Eye (tissue), 1 donor: ENCODE results near the gene MYO1G.
"Not testable (repeated sequence)": the region's sequence is repeated elsewhere in the genome, so short reads cannot be mapped to it uniquely, and the experiment has no call there.

Experiments
- DNase-seq: peaks from one replicate; pipeline ENCODE4 v3.0.0-alpha.2; 2015

MYO1G gene

DNA sequence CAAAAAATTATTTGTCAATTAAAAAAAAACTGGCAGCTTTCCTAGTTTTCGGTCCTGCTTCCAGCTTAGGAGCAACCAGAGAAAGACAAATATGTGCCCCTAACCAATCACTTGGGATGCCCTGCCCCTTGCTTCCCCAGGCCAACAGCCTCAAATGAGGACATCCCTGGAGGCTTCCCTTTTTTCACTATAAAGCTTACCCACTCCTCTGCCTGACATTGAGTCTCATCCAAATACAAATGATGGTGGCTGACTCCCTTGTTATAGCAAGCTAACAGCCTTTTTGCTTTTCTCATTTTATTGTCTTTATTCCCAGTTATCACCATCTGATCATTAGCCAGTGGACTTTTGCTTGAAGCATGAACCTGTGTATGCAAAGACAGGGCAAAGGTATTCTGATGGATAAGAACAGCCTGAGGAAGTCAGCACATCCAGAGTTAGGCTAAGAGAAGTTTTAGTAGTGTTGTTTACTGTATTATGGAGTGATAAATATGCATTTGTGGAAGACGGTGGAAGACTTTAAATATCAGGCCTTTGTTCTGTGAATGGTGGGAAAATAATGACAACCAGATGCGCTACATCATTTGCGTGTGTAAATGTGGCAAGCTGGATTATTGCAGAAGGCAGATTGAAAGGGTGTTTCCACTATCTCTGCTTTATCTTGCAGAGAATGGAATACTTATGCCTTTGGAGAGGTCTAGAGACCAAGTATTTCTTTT lies 19.5 kb upstream of the MYO1G start:
- DNase-seq, result no peak

DNA sequence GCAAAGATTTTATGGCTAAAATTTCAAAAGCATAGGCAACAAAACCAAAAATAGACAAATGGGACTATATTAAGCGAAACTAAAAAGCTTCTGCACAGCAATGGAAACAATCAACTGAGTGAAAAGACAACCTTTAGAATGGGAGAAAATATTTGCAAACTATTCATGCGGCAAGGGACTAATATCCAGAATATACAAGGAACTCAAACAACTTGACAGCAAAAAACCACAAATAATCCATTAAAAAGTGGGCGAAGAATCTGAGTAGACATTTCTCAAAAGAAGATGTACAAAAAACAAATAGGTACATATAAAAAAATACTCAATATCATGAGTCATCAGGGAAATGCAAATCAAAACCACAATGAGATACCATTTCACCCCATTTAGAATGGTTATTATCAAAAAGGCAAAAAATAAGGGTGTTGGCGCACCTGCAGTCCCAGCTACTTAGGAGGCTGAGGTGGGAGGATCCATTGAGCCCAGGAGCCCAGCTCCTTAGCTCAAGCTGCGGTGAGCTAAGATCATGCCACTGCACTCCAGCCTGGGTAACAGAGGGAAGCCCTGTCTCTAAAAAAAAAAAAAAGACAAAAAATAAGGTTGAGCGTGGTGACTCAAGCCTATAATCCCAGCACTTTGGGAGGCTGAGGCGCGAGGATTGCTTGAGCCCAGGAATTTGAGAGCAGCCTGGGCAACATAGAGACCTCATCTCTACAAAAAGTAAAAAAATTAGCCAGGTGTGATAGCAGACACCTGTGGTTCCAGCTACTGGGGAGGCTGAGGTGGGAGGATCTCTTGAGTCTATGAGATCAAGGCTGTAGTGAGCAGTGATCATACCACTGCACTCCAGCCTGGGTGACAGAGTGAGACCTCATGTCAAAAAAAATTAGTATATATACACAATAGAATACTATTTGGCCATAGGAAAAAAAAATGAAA lies 17.0 kb upstream of the MYO1G start:
- no peak for DNase-seq

DNA sequence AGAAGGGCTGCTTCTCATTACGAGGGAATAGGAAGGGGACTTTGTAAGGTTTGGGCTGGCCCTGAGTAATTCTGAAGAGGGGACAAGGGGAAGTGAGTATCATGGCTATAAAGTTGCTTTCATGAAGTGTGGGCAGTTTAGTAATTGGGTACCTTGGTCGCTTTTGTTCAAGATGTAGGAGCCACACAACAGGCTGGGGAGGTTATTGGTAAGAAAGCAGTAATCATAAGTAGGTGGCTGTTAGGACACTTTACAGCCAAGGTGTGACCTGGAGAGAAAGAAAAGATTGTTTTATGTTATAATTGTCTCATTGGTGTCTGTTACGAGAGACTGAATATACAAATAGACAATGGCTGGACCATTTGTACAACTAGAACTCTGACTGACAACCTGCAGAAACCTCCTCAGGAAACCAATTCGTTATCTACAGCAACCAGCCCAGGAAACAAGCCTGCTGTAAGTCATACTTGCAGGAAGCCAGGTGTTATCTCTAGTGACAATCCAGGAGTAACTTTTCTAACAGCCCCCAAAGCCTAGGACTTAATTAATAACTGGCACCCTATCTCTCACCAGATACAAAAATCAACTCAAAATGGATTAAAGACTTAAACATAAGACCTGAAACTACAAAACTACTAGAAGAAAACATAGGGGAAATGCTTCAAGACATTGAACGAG lies 16.2 kb upstream of the MYO1G start:
- no peak for DNase-seq

DNA sequence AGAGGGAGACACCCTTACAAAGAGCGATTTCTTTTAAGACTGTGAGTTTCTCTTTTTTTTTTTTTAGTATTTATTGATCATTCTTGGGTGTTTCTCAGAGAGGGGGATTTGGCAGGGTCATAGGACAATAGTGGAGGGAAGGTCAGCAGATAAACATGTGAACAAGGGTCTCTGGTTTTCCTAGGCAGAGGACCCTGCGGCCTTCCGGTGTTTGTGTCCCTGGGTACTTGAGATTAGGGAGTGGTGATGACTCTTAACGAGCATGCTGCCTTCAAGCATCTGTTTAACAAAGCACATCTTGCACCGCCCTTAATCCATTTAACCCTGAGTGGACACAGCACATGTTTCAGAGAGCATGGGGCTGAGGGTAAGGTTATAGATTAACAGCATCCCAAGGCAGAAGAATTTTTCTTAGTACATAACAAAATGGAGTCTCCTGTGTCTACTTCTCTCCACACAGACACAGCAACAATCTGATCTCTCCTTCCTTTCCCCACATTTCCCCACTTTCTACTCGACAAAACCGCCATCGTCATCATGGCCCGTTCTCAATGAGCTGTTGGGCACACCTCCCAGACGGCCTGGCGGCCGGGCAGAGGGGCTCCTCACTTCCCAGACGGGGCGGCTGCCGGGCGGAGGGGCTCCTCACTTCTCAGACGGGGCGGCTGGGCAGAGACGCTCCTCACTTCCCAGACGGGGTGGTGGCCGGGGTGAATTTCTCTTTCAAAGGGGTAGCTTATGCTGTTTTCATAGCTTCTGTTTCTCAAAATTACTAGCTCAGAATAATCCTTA lies 13.4 kb upstream of the MYO1G start:
- not testable (repeated sequence) for DNase-seq

DNA sequence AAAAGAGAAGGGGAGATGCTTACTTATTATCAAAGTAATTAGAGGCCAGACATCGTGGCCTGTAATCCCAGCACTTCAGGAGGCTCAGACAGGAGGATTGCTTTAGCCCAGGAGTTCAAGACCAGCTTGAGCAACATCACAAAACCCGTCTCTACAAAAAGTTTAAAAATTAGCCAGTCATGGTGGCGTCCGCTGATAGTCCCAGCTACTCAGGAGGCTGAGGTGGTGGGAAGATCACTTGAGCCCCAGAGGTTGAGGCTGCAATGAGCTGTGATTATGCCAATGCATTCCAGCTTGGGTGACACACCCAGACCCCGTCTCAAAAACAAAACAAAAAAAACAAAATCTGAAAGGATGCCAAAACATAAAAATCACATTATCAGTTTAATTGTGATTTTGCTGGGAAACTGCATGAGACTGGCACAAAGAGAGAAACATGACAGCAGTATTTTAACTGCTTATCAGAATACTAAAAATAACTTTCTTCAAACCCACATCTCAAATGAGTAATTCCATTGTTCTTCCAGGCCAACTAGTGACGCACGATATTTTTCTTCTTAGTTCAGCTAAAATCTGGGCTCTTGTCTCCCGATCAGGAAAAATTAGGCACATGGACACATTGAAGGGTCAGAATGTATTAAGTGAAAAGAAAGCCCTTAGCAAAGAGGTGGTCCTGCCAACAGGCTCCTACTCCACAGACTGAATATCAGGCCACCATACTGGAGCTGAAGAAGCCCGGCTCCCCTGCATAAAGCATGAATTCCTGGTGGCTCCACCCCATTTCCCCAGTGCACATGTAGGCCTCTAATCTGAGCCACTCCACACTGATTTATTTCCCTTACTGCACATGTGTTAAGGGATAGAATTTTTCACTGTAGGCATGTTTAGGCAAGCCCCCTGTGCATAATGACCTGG lies 11.6 kb upstream of the MYO1G start:
- no peak for DNase-seq

DNA sequence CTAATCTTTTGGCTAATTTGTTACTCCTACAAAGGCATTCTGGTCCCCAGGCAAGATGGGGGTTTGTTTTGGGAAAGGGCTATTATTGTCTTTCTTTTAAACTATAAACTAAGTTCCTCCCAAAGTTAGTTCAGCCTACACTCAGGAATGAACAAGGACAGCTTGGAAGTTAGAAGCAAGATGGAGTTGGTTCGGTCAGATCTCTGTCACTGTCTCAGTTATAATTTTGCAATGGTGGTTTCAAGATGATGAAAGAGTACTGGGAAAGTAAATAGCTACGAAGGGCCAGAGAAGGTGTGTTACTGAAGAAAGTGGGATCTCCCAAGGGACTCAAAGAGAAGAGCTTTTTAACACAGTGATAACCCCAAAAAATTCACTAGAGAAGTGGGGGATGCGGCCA lies 10.3 kb upstream of the MYO1G start:
- no peak for DNase-seq

DNA sequence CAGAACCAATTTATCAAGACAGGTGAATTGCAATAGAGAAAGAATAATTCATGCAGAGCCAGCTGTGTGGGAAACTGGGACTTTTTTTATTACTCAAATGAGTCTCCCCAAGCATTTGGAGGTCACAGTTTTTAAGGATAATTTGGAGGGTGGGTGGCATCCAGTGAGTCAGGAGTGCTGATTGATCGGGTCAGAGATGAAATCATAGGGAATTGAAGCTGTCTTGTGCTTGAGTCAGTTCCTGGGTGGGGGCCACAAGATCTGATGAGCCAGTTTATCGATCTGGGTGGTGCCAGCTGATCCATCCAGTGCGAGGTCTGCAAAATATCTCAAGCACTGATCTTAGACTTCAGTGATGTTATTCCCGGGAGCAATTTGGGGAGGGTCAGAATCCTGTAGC lies 9.9 kb upstream of the MYO1G start:
- DNase-seq, result no peak

DNA sequence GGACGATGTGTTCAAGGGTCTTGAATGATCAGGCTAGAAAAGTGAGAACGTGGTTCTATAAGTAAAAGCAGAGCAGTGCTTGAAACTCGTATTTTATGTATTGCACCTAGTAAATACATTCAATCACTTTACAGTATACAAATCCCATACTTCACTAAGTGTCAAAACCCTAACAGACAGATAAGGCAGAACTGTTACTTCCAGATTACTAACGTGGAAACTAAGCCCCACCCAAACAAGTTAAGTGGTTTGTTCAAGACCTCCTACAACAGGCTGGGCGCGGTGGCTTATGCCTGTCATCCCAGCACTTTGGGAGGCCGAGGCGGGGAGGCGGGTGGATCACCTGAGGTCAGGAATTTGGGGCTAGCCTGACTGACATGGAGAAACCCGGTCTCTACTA lies 9.2 kb upstream of the MYO1G start:
- no peak for DNase-seq

DNA sequence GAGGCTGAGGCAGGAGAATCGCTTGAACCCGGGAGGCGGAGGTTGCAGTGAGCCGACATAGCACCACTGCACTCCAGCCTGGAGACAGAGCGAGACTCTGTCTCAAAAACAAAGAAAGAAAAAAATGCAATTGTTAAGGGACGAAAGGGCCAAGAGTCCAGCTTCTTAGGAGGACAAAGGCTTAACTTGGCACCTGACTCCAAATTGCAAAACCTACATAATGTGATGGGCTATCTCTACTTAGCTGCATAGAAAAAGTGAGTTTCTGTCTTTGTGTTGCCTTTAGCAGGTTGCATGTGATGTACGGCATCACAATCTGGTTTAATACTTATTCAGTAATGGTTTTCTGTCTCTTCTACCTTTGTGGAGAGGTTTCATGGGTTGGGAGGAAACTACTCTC lies 8.6 kb upstream of the MYO1G start:
- DNase-seq, result no peak

DNA sequence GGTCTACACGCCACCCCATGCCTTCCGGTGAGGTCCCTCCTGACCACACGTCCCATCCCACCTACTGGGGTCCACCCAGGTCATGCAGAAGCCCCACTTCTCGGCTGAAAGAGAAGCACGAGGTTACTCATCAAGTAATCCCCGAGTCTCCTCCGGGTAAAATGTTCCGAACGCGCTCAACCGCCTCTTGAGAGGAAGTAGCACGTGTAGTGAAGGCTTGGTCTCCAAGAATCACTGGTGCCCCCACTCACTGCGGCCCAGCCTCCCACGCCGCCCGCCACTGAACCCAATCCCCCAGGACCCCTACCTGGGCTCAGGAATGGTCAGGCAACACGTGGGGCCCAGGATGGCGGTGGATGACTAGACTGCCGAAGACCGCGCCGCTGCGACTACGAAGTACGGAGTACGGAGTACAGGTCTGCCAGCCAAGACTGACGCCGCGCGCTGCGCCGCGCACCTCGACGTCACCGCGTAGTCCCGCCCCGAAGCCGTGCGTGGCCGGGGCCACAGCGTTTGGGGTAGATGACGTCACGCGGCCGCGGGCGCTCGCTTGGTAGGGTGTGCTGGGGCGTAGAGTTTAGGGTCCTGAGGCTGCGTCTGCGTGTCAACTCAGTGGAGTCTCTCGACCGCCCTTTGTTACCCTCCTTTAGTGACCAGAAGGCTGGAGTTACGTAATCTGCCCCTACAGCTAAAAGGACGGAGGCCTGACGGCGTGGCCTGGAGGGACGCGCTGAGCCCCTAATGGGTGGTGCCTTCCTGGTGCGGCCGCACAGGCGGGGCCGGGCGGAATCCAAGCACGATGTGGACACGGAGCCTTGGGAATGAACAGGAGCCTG lies 7.6 kb upstream of the MYO1G start:
- peak; percentile 97 for DNase-seq

DNA sequence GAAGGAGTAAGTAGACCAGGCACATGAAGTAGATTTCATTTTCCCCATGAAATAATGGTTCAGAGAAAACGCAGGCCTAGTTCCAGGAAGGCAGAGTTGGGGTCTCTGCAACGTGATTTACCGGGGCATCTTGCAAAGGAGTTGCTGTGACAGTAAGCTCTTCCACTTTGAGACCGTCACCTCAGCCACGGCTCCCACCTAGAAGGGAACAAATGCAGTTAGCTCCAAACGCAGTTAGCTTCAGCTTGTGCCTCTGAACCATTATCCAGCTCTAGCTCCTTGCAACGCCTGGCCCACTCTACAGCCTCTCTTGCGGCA lies 7.0 kb upstream of the MYO1G start:
- no peak for DNase-seq

DNA sequence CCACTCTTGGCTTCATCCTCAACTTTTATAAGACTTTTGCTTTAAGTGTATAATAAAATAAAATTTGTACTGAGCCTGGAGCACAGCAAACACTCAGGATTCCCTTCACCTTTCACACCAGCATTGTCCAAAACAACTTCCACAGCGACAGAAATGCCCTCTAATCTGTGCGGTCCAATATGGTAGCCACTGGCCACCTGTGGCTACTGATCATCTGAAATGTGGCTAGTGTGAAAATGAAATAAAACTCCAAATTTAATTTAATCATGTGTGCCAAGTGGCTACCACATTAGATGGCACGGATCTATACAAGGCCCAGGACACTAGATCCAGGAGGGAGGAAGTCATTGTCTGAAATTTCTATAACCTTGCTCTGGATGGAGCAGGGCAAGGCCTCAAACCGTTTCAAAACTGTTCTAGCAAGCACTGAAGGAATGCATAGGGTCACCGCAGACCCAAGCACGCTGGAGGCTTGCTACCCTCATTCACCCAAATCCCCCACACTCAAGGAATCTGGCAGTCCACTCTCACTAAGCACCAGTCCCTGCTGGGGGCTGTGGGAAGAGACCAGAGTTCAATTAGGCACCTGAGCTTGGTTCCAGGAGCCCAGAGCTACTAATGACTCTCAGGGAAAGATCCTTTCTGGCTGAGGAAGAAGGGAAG lies 6.3 kb upstream of the MYO1G start:
- DNase-seq, result no peak

DNA sequence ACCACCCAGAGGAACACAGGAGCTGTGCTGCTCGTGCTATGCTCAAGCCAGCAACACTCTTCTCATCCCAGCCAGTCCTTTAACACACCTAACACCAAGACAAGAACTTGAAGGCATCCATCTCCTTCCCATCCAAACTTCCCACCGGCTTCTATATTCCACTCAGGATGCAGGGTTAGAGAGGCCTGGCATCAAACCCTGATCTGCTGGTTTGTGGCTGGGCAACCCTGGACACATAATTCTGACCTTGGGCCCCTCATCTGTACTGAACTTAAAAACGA lies 5.6 kb upstream of the MYO1G start:
- no peak for DNase-seq

DNA sequence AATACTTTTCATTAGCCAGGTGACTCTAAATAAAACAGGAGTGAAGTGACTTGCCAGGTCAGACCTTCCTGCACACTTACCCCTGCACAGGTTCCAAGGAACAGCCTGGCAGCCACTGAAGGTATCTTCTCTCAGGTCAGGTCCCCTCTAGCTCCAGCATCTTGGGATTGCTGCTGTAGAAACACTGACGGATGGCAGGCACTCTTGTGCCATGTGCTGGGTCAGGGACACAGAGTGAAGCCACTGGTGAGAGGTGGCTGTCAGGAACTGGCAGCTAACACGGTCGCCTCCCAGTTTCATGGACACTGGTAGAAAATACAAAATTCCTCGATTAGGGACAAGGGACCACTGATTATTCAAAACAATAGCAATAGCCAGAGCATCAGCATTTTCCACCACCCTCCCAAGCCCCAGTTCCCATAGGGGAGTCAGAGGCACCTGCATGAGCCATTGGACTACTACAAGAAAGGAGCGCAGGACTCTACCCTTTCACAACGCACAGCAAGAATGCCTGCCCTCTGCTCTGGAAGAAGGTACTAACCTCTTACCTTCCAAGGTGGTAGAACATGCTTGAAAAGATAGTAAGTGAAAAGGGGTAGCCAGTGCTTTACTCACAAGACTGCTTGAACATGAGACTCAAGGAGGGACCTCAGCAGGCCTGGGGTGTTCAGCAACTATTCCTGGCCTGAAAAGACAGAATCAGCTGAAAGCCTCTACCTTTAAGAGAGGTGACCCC lies 5.1 kb upstream of the MYO1G start:
- DNase-seq, result no peak

DNA sequence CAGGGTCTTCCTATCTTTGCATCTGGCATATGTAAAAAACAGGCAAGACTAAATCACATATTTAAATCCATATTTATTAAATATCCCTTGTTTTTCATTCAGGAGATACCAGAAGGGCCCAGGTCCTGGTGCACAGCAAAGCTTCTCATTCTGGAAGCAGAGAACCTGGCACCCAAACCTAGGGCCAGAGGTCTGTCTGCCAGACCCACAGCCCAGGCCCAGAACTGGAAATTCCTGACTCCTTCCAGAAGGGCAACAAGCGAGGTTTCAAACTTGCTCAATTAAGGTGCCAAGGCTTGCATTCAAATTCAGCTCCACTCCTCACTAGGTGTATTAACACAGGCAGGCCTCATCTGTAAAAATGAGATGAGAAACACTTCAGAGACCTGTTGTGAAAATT lies 4.2 kb upstream of the MYO1G start:
- no peak for DNase-seq

DNA sequence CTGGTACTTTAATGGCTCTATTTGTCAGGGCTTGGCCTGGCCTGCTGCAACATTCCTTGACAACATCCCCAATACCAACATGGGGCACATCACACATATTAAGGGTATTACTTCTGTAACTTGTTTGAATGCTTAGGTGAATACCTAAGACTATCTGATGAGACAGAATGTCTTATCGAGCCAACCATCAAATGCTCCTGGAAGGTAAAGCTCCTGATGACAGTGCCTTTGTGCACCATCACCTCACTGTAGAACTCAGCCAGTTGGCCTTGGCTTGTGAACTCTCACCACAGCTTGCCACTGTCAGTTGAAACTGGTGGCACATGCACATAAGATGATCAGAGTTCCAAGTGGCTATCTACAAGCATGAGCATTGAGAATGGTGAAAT lies 3.7 kb upstream of the MYO1G start:
- no peak for DNase-seq

DNA sequence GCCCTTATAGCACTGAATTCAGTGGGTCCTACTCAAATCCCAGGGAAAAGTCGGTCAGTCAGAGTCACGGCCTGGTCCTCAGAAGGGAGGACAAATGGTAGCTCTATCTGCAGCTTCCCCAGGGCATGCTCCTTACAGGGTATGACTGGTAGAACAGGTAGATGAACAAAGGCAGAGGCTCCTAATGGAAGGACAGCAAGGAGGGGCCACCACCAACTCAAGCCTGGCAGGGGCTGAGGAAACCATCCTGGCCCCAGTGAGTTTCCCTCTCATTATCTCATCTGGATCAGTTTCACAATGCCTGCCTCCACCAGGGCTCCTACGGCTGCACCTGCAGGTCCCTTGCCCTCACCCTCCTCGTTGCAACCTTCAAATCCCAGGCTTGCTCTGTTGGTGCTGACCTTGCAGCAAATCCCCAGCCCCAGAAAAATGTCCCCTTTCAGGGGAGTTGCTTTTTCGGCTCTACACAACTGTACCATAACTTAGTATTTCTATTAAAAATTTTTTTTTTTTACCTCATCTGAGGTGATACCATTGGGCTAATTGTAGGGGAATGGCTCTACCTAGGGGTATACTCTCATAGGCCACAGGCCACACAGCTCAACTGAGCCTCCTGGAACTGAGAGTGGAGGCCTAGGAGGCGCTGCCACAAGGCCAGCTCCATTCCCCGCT lies 2.4 kb upstream of the MYO1G start:
- no peak for DNase-seq

DNA sequence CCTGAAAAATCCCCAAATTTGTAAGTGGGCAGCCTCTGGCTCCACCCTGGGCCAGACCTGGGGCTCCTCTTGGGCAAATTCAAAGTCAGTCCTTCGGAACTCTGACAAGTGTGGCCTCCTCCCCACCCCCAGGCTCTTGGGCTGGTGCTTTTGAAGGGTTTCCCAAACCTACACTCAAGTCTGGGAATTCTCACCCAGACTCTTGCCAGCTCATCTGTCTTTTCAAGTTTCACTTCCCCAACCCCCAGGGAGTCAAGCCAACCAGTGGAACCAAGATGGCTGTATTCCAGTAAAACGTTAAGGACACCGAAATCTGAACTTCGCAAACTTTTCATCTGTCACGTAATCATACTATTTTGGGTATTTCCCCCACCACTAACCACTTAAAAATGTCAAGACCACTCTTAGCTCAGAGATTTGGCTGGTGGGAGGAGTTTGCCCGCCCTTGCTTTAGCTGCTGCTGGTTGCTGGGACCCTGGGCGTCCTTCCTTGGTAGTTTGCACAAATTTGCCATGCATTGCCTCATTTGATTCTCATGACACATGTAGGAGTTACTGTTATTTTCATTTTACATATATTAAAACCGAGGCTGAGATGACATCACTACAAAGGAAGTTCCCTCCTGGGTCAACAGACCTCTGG lies 1.7 kb upstream of the MYO1G start:
- DNase-seq, result no peak
